HG02763 (cell line): Measurements from ENCODE around the gene SLC25A42.
"Not testable (repeated sequence)": the region's sequence is repeated elsewhere in the genome, so short reads cannot be mapped to it uniquely, and the experiment has no call there.

Experiments used
- ATAC-seq: cut with Tn5 transposase; IDR thresholded peaks from one replicate; pipeline ENCODE4 v1.9.1; 2021; ENCODE audit warnings: mild to moderate bottlenecking, moderate library complexity; ENCODE audit not compliant: unreplicated experiment

The SLC25A42 gene

DNA sequence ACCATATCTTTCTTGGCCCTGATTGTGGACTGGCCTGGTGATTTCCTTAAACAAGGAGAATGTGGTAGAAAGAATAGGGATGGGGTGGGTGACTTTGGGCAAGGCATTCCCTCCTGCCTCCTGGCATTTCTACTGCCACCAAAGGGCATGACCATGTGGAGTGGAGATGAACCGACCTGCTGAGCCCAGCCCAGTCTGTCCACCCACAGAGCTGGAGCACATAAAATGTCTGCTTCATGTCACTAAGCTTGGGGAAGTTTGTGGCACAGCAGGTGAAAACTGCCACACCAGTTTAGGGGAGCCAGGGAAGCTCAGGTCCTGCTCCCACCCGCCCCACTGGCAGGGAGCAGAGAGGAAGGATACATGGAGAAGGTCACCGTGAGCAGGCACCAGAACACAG lies 68.2 kb downstream of the SLC25A42 start:
- no peak for ATAC-seq

GRCh38 chr19:19132912-19133311 lies 69.1 kb downstream of the SLC25A42 start:
- ATAC-seq: no peak

GRCh38 chr19:19133985-19134384 lies 70.2 kb downstream of the SLC25A42 start:
- no peak for ATAC-seq

GRCh38 chr19:19134687-19135158 lies 70.9 kb downstream of the SLC25A42 start:
- ATAC-seq: no peak

GRCh38 chr19:19135713-19136112 lies 71.9 kb downstream of the SLC25A42 start:
- not testable (repeated sequence) for ATAC-seq

DNA sequence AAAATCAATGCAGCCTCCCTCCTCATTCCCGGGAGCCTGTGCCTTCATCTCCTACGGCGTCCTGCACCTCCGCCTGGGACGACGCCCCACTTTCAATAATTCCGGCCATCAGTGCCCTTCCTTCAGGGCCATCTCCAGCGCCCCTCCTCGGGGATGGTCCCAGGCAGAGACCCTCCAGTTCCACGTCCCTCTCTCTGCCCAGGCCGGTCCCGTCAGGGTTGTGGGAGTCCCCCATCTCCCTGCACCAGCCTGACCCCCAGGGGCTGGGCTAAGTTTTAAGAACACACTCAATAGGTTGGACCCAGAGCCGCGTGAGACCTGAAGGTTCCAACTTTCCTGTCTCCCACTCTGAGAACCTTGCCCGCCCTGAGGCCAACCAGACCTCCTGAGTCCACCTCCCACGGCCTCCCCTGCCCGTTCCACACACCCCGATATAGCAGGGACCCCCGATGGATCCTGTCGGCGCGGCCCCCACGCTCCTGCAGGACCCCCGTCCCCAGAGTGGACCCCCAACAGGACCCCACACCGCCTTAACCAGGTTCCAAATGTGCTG lies 73.8 kb downstream of the SLC25A42 start:
- no peak for ATAC-seq

DNA sequence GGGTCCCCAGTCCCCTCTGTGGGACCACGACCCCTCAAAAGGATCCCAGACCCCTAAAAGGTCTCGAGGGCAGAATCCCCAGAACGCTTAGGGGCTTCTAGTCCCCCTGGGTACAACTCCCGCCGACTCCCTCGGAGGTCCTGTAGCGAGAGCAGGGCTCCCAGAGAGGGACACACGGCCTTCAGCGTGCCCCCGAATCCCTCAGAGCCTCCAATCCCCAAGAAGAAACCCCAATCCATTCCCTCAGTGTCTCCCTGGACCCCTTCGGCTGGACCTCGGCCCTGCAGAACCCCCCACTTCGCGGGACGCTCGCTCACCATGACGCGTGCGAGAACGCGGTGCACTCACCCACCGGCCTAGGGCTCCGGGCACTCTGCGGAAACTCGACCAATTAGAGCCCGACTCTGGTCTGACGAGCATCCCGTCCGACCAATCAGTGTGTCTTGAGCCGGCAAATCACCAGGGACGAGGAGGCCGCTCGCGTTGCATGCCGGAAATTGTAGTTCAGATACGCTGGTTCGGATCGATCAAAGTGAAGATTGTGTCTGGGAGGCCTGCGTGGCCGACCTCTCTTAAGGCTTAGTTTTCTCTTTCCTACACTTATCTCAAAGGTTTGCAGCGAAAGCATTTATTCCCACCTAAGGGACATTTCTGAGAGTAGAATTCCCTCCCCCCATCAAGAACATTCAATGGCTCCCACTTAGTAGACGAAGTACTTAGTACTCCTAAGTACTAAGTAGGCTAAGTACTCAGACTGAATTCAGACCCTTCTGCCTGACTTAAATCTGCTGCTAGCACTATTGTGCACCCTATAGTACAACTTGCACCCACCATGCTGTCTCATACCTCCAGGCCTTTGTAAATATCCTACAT lies 74.6 kb downstream of the SLC25A42 start, which contains the start of gene TMEM161A:
Gene TMEM161A (minus strand): TSS at position 370 of the 873 bp plus-strand sequence. CDS start 50 bp downstream, at position 320.
- ATAC-seq: peak; percentile 97

DNA sequence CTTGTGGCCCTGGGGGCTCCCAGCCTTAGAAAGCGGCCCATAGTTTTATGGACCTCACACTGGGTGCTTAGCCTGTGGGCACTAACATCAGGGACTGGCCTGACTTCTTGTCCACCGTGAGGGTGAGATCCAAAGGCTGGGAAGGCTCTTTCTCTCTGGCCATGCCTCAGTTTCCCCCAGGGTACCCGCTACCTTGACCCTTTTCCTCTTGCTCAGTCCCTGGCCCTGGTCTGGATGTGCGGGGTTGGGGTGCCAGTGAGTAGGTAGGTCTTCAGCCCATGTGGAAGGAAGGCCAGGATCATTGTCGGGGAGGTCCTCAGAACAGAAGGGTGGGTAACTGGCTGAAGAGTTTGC lies 76.1 kb downstream of the SLC25A42 start:
- no peak for ATAC-seq

GRCh38 chr19:19140476-19140875 lies 76.7 kb downstream of the SLC25A42 start:
- no peak for ATAC-seq

- ATAC-seq: no peak
Observed at GRCh38 chr19:19142347-19142746, 78.6 kb downstream of the SLC25A42 start.

DNA sequence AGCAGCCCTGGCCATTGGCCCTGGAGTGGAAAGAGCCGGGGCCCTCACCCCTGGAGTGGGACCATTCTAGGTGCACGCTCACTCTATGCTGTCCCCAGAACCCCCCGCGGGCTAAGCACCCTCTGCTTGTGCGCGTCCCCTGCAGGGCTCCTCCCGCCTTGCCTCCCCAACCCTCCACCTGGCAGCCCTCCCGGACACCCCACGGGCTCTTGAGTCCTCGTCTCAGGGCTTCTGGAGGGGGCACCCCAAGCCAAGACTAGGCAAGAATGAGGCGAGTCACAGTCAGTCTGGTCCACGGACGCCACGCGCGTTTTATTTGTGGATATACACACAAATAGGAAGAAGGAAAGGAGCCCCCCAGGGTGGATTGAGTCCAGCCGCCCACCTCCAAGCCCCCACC lies 81.5 kb downstream of the SLC25A42 start:
- no peak for ATAC-seq

DNA sequence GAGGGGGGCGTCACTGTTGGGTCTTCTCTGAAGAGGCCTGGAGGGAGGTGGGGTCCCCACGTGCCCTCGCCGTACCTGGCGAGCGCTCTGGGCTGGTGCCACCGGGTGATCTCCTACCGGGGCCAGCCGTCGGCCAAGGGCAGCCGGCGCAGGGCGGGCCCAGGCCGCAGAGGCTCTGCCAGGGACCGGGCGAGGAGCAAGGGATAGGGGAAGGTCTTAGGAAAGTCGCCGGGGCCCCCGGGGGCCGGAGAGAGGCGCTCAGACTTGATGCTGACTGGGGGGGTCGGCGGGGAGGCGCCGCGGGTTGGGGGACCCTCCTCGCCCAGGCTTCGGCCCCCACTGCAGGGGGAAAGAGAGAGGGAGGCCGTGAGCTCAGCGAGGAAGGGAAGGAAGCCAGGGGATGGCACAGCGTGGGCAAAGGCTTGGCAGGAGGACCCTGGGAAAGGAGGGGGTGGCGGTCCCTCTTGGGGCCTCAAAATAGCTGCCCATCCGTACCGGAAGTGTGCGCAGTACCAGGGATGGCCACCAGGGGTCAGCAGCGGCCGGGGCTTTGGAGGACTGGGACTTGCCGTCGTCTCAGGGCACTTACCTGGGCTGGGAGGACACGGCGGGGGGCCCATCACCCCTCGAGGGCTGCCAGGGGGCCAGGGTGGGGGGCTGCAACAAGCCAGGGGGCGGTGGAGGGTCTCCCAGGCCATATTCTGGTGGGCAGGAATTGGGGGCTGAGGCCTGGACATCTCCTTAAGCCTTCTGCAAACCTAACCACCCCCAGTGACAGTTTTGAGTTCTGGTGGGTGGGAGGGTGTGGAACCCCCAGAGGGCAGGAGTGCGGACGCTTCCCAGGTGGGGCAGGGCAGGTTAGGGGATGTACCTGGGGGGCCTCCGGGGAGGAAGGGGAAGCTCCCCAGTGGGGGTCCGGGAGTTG lies 82.2 kb downstream of the SLC25A42 start:
- ATAC-seq: no peak

GRCh38 chr19:19146865-19147264 lies 83.1 kb downstream of the SLC25A42 start:
- ATAC-seq: no peak

GRCh38 chr19:19147344-19147743 lies 83.5 kb downstream of the SLC25A42 start:
- no peak for ATAC-seq

DNA sequence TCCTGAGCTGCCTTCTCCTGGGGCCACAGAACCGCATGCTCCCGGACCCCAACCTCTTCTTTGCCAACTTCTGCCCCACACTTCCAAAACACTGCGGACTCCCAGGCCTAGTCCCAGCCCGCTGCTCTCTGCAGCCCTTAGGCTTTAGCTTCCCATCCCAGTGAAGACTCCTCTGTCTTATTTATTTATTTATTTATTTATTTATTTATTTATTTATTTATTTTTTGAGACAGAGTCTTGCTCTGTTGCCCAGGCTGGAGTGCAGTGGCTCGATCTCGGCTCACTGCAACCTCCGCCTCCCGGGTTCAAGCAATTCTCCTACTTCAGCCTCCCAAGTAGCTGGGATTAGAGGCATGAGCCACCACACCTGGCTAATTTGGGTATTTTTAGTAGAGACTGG lies 84.7 kb downstream of the SLC25A42 start:
- not testable (repeated sequence) for ATAC-seq

DNA sequence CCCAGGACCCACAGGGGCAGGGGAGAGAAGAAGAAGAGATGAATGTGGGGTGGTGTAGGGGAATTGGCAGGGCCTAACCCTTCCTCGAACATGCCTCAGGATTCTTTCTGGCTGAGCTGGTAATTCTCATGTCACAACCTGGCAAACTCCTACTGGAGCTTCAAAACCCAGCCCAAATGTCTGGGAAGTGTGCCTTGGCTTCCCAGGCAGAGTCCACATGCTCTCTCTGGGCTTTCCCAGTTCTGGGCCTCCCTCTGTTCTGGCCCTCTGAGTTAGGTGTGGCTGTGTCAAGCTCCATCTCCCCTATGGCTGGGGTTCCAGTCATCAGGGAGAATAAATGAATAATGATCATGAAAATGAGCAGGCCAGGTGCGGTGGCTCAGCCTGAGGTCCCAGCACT lies 85.6 kb downstream of the SLC25A42 start:
- ATAC-seq: no peak

GRCh38 chr19:19151418-19151817 lies 87.6 kb downstream of the SLC25A42 start:
- ATAC-seq: peak; percentile 39

DNA sequence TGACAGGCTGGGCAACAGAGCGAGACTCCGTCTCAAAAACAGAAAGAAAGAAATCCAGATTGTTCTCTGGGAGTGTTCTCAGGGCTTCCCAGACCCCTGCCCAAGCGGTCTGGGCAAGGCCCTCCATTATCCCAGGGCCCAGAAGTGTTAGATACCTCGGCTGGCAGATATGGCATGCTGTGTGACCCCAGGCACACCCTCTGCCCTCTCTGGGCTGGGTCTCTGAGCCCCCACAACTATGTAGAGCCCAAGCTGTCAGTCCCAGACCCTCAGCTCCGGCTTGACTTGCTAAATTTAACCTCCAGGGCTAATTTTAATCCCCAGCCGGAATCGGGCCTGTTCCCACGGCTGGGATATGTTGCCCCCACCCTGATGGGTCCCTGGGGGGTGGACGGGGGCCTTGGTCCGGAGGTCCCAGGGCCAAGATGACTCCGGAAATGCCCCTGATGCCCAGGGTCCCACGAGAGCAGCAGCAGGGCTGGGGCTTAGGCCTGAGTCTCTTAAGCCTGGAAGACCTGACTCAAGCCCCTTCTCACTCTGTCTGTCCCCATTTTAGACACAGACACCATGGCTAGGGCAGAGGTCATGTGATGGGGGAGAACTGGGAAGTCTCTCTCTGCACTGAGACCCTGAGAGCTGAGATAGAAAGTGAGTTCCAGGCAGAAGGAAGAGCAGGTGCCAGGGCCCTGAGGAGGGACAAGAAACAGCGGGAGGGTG lies 89.0 kb downstream of the SLC25A42 start:
- no peak for ATAC-seq

- no peak for ATAC-seq
Observed at GRCh38 chr19:19154768-19155494, 91.1 kb downstream of the SLC25A42 start.
